GM23338 (cell line): ENCODE measurements around the gene FAM209B. TPM values are rescaled to one million over a fixed set of nuclear protein-coding genes. Genes with fewer than 3 reads are reported as not detected.

Experiments
- ATAC-seq: fragments of 200-7000 bp; cut with Tn5 transposase; 3 replicates; pipeline ENCODE4 v1.9.1; 2020
- DNase-seq: peaks from one replicate; pipeline ENCODE4 v3.0.0-alpha.2; 2015; ENCODE audit warnings: low spot score
- H2AFZ ChIP-seq: fragments of 200-600 bp; sonication (generic); 2 replicates; pipeline ENCODE4 v1.8.0; 2016; ENCODE audit warnings: antibody characterized with exemption, mild to moderate bottlenecking, moderate library complexity
- H3F3A ChIP-seq: fragments of 200-600 bp; sonication (generic); replicated peaks from 2 replicates; pipeline ENCODE4 v1.8.0; 2017; ENCODE audit warnings: antibody characterized with exemption, mixed run types, low read depth
- H3K27ac ChIP-seq: fragments of 200-600 bp; sonication (generic); 2 replicates; pipeline ENCODE4 v1.6.1; 2016; ENCODE audit warnings: low read depth
- H3K27me3 ChIP-seq: fragments of 200-600 bp; sonication (generic); 2 replicates; pipeline ENCODE4 v1.8.0; 2016; ENCODE audit warnings: mild to moderate bottlenecking, mixed run types, moderate library complexity; ENCODE audit not compliant: insufficient read depth
- H3K36me3 ChIP-seq: fragments of 200-600 bp; sonication (generic); 2 replicates; pipeline ENCODE4 v1.8.0; 2016; ENCODE audit warnings: mild to moderate bottlenecking; ENCODE audit not compliant: insufficient read depth
- H3K4me1 ChIP-seq: fragments of 200-600 bp; sonication (generic); 2 replicates; pipeline ENCODE4 v1.8.0; 2016; ENCODE audit warnings: mild to moderate bottlenecking, moderate library complexity; ENCODE audit not compliant: insufficient read depth
- H3K4me2 ChIP-seq: fragments of 200-600 bp; sonication (generic); 2 replicates; pipeline ENCODE4 v1.7.1; 2017; ENCODE audit warnings: mixed run types
- H3K4me3 ChIP-seq: fragments of 200-600 bp; sonication (generic); 2 replicates; pipeline ENCODE4 v1.6.1; 2016; ENCODE audit warnings: mixed run types
- H3K79me2 ChIP-seq: fragments of 200-600 bp; sonication (generic); replicated peaks from 2 replicates; pipeline ENCODE4 v1.8.0; 2017; ENCODE audit warnings: mild to moderate bottlenecking; ENCODE audit not compliant: insufficient read depth
- H3K9me2 ChIP-seq: fragments of 200-600 bp; sonication (generic); 2 replicates; pipeline ENCODE4 v1.8.0; 2017; ENCODE audit not compliant: insufficient read depth
- H4K20me1 ChIP-seq: fragments of 200-600 bp; sonication (generic); replicated peaks from 2 replicates; pipeline ENCODE4 v1.8.0; 2017; ENCODE audit warnings: mild to moderate bottlenecking; ENCODE audit not compliant: insufficient read depth
- H3K27ac Mint-ChIP-seq: 2 replicates; pipeline ENCODE4 v1.8.0; 2020; ENCODE audit warnings: inconsistent platforms, mild to moderate bottlenecking, moderate library complexity, mixed read lengths
- H3K27me3 Mint-ChIP-seq: 3 replicates; pipeline ENCODE4 v1.8.0; 2022; ENCODE audit warnings: low read depth, mild to moderate bottlenecking, moderate library complexity, mixed read lengths, inconsistent platforms; ENCODE audit not compliant: insufficient read depth, poor library complexity
- H3K36me3 Mint-ChIP-seq: 3 replicates; pipeline ENCODE4 v1.8.0; 2021; ENCODE audit warnings: low read depth, mild to moderate bottlenecking, inconsistent platforms, moderate library complexity, mixed read lengths
- H3K4me1 Mint-ChIP-seq: 3 replicates; pipeline ENCODE4 v1.8.0; 2020; ENCODE audit warnings: mild to moderate bottlenecking, inconsistent platforms, mixed read lengths
- H3K4me3 Mint-ChIP-seq: 3 replicates; pipeline ENCODE4 v1.8.0; 2021; ENCODE audit warnings: moderate library complexity, mild to moderate bottlenecking, inconsistent platforms, mixed read lengths
- H3K9me3 Mint-ChIP-seq: 3 replicates; pipeline ENCODE4 v1.8.0; 2020; ENCODE audit warnings: moderate library complexity, mild to moderate bottlenecking, inconsistent platforms, mixed read lengths
- JUNB ChIP-seq: IDR thresholded peaks from one replicate; pipeline ENCODE4 v1.6.1; 2016; ENCODE audit warnings: antibody characterized with exemption; ENCODE audit not compliant: unreplicated experiment
- POLR2AphosphoS5 ChIP-seq: IDR thresholded peaks from 2 replicates; pipeline ENCODE4 v1.6.1; 2016; ENCODE audit warnings: antibody characterized with exemption, low read depth
- polyA plus RNA-seq: library from polyadenylated mRNA; unstranded; fragments of >200 nt; fragmentation: Nextera tagmentation; extraction: Ambion mirVana; gene quantifications from 2 replicates; pipeline ENCODE4 v1.2.1, GENCODE V29; 2016
- total RNA-seq: library from RNA; depleted of rRNA; stranded (reverse); fragments of >200 nt; shearing (Covaris generic); gene quantifications from 2 replicates; pipeline ENCODE4 v1.2.3, GENCODE V29; 2014
- TF ChIP-seq, protein P1 (sequence below), 2 experiments: fragments of 200-600 bp in 1 of 2; sonication (generic) in 1 of 2; conservative IDR thresholded peaks; 2 replicates each; pipeline versions ENCODE4 v1.5.1 to v1.6.1; 2016 to 2017; ENCODE audit warnings: antibody characterized with exemption in 2 of 2, low read depth in 2 of 2, mild to moderate bottlenecking in 2 of 2, moderate library complexity in 1 of 2
- TF ChIP-seq, protein P2 (sequence below): fragments of 250-450 bp; sonication (Bioruptor Pico); IDR thresholded peaks from 2 replicates; pipeline ENCODE4 v1.5.0; 2020; ENCODE audit warnings: mild to moderate bottlenecking, moderate library complexity

FAM209B gene
- total and polyA plus RNA-seq, 2 experiments from 2014 or later: 1.1 TPM; not detected in 1

DNA sequence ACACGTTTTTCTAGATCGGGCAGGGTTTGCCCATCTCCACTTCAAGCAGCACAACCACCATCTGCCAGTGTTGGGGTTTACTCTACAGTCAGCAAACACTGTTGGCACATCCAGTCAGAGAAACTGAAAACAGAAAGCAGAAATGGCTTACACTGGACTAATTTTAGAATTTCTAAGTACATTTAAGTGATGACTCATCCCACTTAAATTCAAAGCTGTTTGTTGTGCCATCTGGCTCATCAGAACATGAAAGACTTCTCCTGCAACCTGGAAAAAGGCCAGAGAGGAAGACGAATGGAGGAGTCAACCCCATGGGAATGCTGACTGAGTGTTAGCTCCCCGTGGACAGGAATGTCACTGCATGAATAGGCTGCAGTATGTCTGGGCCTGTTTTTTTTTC lies 21.8 kb downstream of the FAM209B start:
- TF ChIP-seq, protein P1, sequence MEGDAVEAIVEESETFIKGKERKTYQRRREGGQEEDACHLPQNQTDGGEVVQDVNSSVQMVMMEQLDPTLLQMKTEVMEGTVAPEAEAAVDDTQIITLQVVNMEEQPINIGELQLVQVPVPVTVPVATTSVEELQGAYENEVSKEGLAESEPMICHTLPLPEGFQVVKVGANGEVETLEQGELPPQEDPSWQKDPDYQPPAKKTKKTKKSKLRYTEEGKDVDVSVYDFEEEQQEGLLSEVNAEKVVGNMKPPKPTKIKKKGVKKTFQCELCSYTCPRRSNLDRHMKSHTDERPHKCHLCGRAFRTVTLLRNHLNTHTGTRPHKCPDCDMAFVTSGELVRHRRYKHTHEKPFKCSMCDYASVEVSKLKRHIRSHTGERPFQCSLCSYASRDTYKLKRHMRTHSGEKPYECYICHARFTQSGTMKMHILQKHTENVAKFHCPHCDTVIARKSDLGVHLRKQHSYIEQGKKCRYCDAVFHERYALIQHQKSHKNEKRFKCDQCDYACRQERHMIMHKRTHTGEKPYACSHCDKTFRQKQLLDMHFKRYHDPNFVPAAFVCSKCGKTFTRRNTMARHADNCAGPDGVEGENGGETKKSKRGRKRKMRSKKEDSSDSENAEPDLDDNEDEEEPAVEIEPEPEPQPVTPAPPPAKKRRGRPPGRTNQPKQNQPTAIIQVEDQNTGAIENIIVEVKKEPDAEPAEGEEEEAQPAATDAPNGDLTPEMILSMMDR (conservative IDR thresholded peaks at IDR 0.05; ENCODE audit: low read depth in 2 of 2): no peak
- TF ChIP-seq, protein P2, sequence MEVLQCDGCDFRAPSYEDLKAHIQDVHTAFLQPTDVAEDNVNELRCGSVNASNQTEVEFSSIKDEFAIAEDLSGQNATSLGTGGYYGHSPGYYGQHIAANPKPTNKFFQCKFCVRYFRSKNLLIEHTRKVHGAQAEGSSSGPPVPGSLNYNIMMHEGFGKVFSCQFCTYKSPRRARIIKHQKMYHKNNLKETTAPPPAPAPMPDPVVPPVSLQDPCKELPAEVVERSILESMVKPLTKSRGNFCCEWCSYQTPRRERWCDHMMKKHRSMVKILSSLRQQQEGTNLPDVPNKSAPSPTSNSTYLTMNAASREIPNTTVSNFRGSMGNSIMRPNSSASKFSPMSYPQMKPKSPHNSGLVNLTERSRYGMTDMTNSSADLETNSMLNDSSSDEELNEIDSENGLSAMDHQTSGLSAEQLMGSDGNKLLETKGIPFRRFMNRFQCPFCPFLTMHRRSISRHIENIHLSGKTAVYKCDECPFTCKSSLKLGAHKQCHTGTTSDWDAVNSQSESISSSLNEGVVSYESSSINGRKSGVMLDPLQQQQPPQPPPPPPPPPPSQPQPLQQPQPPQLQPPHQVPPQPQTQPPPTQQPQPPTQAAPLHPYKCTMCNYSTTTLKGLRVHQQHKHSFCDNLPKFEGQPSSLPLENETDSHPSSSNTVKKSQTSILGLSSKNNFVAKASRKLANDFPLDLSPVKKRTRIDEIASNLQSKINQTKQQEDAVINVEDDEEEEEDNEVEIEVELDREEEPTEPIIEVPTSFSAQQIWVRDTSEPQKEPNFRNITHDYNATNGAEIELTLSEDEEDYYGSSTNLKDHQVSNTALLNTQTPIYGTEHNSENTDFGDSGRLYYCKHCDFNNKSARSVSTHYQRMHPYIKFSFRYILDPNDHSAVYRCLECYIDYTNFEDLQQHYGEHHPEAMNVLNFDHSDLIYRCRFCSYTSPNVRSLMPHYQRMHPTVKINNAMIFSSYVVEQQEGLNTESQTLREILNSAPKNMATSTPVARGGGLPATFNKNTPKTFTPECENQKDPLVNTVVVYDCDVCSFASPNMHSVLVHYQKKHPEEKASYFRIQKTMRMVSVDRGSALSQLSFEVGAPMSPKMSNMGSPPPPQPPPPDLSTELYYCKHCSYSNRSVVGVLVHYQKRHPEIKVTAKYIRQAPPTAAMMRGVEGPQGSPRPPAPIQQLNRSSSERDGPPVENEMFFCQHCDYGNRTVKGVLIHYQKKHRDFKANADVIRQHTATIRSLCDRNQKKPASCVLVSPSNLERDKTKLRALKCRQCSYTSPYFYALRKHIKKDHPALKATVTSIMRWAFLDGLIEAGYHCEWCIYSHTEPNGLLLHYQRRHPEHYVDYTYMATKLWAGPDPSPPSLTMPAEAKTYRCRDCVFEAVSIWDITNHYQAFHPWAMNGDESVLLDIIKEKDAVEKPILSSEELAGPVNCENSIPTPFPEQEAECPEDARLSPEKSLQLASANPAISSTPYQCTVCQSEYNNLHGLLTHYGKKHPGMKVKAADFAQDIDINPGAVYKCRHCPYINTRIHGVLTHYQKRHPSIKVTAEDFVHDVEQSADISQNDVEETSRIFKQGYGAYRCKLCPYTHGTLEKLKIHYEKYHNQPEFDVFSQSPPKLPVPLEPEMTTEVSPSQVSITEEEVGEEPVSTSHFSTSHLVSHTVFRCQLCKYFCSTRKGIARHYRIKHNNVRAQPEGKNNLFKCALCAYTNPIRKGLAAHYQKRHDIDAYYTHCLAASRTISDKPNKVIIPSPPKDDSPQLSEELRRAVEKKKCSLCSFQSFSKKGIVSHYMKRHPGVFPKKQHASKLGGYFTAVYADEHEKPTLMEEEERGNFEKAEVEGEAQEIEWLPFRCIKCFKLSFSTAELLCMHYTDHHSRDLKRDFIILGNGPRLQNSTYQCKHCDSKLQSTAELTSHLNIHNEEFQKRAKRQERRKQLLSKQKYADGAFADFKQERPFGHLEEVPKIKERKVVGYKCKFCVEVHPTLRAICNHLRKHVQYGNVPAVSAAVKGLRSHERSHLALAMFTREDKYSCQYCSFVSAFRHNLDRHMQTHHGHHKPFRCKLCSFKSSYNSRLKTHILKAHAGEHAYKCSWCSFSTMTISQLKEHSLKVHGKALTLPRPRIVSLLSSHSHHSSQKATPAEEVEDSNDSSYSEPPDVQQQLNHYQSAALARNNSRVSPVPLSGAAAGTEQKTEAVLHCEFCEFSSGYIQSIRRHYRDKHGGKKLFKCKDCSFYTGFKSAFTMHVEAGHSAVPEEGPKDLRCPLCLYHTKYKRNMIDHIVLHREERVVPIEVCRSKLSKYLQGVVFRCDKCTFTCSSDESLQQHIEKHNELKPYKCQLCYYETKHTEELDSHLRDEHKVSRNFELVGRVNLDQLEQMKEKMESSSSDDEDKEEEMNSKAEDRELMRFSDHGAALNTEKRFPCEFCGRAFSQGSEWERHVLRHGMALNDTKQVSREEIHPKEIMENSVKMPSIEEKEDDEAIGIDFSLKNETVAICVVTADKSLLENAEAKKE (CRISPR knock-in tag): 0 out of 2 replicates have a peak, but pooled peaks have one; percentile 18
- H3K4me1 Mint-ChIP-seq: peaks cover 6% of the 10 kb centered on the region
- H2AFZ ChIP-seq: peak overlapping the region; percentile 18; the same call in 1 of the 2 replicates
- H4K20me1 ChIP-seq: no peaks in the 10 kb centered on the region
- no peaks in the 10 kb centered on the region for H3K27me3 ChIP-seq
- DNase-seq (peak; percentile 49), ATAC-seq (peak; percentile 55)
- no peaks in the 10 kb centered on the region for H3K9me3 Mint-ChIP-seq
- H3K27ac ChIP-seq: no peak overlapping the region
- H3K9me2 ChIP-seq: no peaks in the 10 kb centered on the region
- peaks cover 6% of the 10 kb centered on the region for H3K27me3 Mint-ChIP-seq
- H3K4me1 ChIP-seq: no peaks in the 10 kb centered on the region
- no peaks in the 10 kb centered on the region for H3K36me3 Mint-ChIP-seq
- no peak overlapping the region for H3K4me3 Mint-ChIP-seq
- no peaks in the 10 kb centered on the region for H3F3A ChIP-seq
- H3K79me2 ChIP-seq: no peaks in the 10 kb centered on the region
- H3K4me3 ChIP-seq: no peak overlapping the region
- no peaks in the 10 kb centered on the region for H3K36me3 ChIP-seq
- no peak overlapping the region for H3K4me2 ChIP-seq
- peak overlapping the region; percentile 56; the same call in 1 of the 2 replicates for H3K27ac Mint-ChIP-seq

DNA sequence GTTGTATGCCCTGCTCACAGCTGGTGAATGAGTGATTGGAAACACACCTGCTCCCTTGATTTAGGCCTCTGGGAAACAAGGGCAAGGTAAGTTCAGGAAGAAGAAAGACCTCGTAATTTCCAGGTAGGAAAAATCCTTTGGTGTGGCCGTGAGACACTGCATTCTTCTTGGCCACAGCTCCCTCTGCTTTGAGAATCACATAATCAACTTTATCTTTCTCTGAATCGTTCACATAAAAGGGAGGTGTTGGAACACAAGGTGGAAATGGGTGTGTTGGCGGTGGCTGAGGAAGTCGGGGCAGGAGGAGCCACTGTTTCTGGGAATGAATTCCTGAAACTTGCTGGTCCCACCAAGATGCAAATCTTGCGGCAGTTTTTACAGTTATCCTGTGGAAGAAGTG lies 25.9 kb downstream of the FAM209B start:
- H3K27ac Mint-ChIP-seq: no peak overlapping the region
- no peaks in the 10 kb centered on the region for H3K27me3 ChIP-seq
- peaks cover 6% of the 10 kb centered on the region for H3K4me1 Mint-ChIP-seq
- no peak for ATAC-seq
- H3K4me1 ChIP-seq: no peaks in the 10 kb centered on the region
- H2AFZ ChIP-seq: no peak overlapping the region
- H3K9me3 Mint-ChIP-seq: no peaks in the 10 kb centered on the region
- DNase-seq: no peak
- H3K36me3 Mint-ChIP-seq: no peaks in the 10 kb centered on the region
- H3K27ac ChIP-seq: no peak overlapping the region
- no peak overlapping the region for H3K4me2 ChIP-seq
- H3K36me3 ChIP-seq: no peaks in the 10 kb centered on the region
- peaks cover 5% of the 10 kb centered on the region for H3K27me3 Mint-ChIP-seq
- no peak overlapping the region for H3K4me3 ChIP-seq
- no peaks in the 10 kb centered on the region for H4K20me1 ChIP-seq
- no peaks in the 10 kb centered on the region for H3K79me2 ChIP-seq
- H3K9me2 ChIP-seq: no peaks in the 10 kb centered on the region
- no peak overlapping the region for H3K4me3 Mint-ChIP-seq
- H3F3A ChIP-seq: no peaks in the 10 kb centered on the region
- TF ChIP-seq JUNB (no peak), POLR2AphosphoS5 (no peak)
- TF ChIP-seq, protein P2 (CRISPR knock-in tag): no peak
